ENCODE results near the gene KIAA1671. TPM values are rescaled to one million over a fixed set of nuclear protein-coding genes. Genes with fewer than 3 reads are reported as not detected.

Gene KIAA1671
- polyA plus RNA-seq, 4 donors = 7.0 to 24.3 (median 14.7) TPM

- 80 to 85% (median 84%) methylated on average over 6 of the region's 6 CpGs for WGBS, 3 donors
- FAIRE-seq (no peak), DNase-seq (no peak)
- Histone ChIP-seq H3K27me3 (ENCODE audit: control insufficient read depth in 3 of 3, insufficient read depth in 3 of 3, low read length in 3 of 3) (no peaks in the 10 kb centered on the region), H3K4me1 (ENCODE audit: control insufficient read depth in 3 of 3, insufficient read depth in 2 of 3, low read depth in 1 of 3, low read length in 2 of 3) (peaks cover 0 to 18% (median 8%) of the 10 kb centered on the region in 3 donors), H3K9me3 (ENCODE audit: control insufficient read depth in 2 of 2, insufficient read depth in 1 of 2, low read depth in 1 of 2, low read length in 1 of 2) (peaks cover 0 to 3% of the 10 kb centered on the region in 2 donors), H3K4me3 (ENCODE audit: low read depth in 1 of 3, low read length in 3 of 3) (no peak overlapping the region), H3K27ac (ENCODE audit: low read depth in 1 of 3, low read length in 2 of 3) (no peak overlapping the region), H3K36me3 (ENCODE audit: control insufficient read depth in 3 of 3, insufficient read depth in 2 of 3, low read depth in 1 of 3, low read length in 3 of 3) (peaks cover 0 to 32% (median 0%) of the 10 kb centered on the region in 3 donors)
These were observed 29.1 kb downstream of the KIAA1671 start for GRCh38 chr22:24981656-24982055.

GRCh38 chr22:24982301-24983056 lies 30.0 kb downstream of the KIAA1671 start:
- Histone ChIP-seq H3K4me1 (ENCODE audit: control insufficient read depth in 3 of 3, insufficient read depth in 2 of 3, low read depth in 1 of 3, low read length in 2 of 3) (peaks cover 0 to 10% (median 2%) of the 10 kb centered on the region in 3 donors), H3K27me3 (ENCODE audit: control insufficient read depth in 3 of 3, insufficient read depth in 3 of 3, low read length in 3 of 3) (no peaks in the 10 kb centered on the region), H3K9me3 (ENCODE audit: control insufficient read depth in 2 of 2, insufficient read depth in 1 of 2, low read depth in 1 of 2, low read length in 1 of 2) (peaks cover 0 to 3% of the 10 kb centered on the region in 2 donors), H3K27ac (ENCODE audit: low read depth in 1 of 3, low read length in 2 of 3) (peak overlapping the region in 1 of 3 donors; percentile 56), H3K4me3 (ENCODE audit: low read depth in 1 of 3, low read length in 3 of 3) (no peak overlapping the region), H3K36me3 (ENCODE audit: control insufficient read depth in 3 of 3, insufficient read depth in 2 of 3, low read depth in 1 of 3, low read length in 3 of 3) (peaks cover 0 to 32% (median 0%) of the 10 kb centered on the region in 3 donors)
- no peak for FAIRE-seq
- DNase-seq = no peak
- 68 to 81% (median 69%) methylated on average over 8 of the region's 8 CpGs for WGBS, 3 donors

- FAIRE-seq (no peak), DNase-seq (no peak)
- WGBS, 3 donors = 80 to 87% (median 81%) methylated on average over 5 of the region's 5 CpGs
- Histone ChIP-seq H3K27me3 (ENCODE audit: control insufficient read depth in 3 of 3, insufficient read depth in 3 of 3, low read length in 3 of 3) (no peaks in the 10 kb centered on the region), H3K4me3 (ENCODE audit: low read depth in 1 of 3, low read length in 3 of 3) (no peak overlapping the region), H3K27ac (ENCODE audit: low read depth in 1 of 3, low read length in 2 of 3) (peak overlapping the region in 1 of 3 donors; percentile 56), H3K36me3 (ENCODE audit: control insufficient read depth in 3 of 3, insufficient read depth in 2 of 3, low read depth in 1 of 3, low read length in 3 of 3) (peaks cover 0 to 35% (median 0%) of the 10 kb centered on the region in 3 donors), H3K4me1 (ENCODE audit: control insufficient read depth in 3 of 3, insufficient read depth in 2 of 3, low read depth in 1 of 3, low read length in 2 of 3) (peaks cover 0 to 3% (median 0%) of the 10 kb centered on the region in 3 donors), H3K9me3 (ENCODE audit: control insufficient read depth in 2 of 2, insufficient read depth in 1 of 2, low read depth in 1 of 2, low read length in 1 of 2) (peaks cover 0 to 3% of the 10 kb centered on the region in 2 donors)
These were observed 30.6 kb downstream of the KIAA1671 start for GRCh38 chr22:24983151-24983550.

GRCh38 chr22:24984122-24984521 lies 31.6 kb downstream of the KIAA1671 start:
- FAIRE-seq (no peak), DNase-seq (no peak)
- Histone ChIP-seq H3K27ac (ENCODE audit: low read depth in 1 of 3, low read length in 2 of 3) (no peak overlapping the region), H3K4me1 (ENCODE audit: control insufficient read depth in 3 of 3, insufficient read depth in 2 of 3, low read depth in 1 of 3, low read length in 2 of 3) (no peaks in the 10 kb centered on the region), H3K4me3 (ENCODE audit: low read depth in 1 of 3, low read length in 3 of 3) (no peak overlapping the region), H3K27me3 (ENCODE audit: control insufficient read depth in 3 of 3, insufficient read depth in 3 of 3, low read length in 3 of 3) (no peaks in the 10 kb centered on the region), H3K36me3 (ENCODE audit: control insufficient read depth in 3 of 3, insufficient read depth in 2 of 3, low read depth in 1 of 3, low read length in 3 of 3) (peaks cover 0 to 35% (median 0%) of the 10 kb centered on the region in 3 donors), H3K9me3 (ENCODE audit: control insufficient read depth in 2 of 2, insufficient read depth in 1 of 2, low read depth in 1 of 2, low read length in 1 of 2) (peaks cover 0 to 3% of the 10 kb centered on the region in 2 donors)
- 88 to 92% (median 89%) methylated on average over 1 of the region's 1 CpG for WGBS, 3 donors

- WGBS, 3 donors = 59 to 87% (median 83%) methylated on average over 9 of the region's 9 CpGs
- no peaks in the 10 kb centered on the region for H3K27me3 ChIP-seq (ENCODE audit: control insufficient read depth in 3 of 3, insufficient read depth in 3 of 3, low read length in 3 of 3)
- peaks cover 0 to 3% (median 1%) of the 10 kb centered on the region in 3 donors for H3K4me1 ChIP-seq (ENCODE audit: control insufficient read depth in 3 of 3, insufficient read depth in 2 of 3, low read depth in 1 of 3, low read length in 2 of 3)
- peaks cover 0 to 37% (median 0%) of the 10 kb centered on the region in 3 donors for H3K36me3 ChIP-seq (ENCODE audit: control insufficient read depth in 3 of 3, insufficient read depth in 2 of 3, low read depth in 1 of 3, low read length in 3 of 3)
- FAIRE-seq = no peak
- peaks cover 0 to 3% of the 10 kb centered on the region in 2 donors for H3K9me3 ChIP-seq (ENCODE audit: control insufficient read depth in 2 of 2, insufficient read depth in 1 of 2, low read depth in 1 of 2, low read length in 1 of 2)
- peak overlapping the region in 2 of 3 donors; percentile 22 to 66 for H3K27ac ChIP-seq (ENCODE audit: low read depth in 1 of 3, low read length in 2 of 3)
- H3K4me3 ChIP-seq (ENCODE audit: low read depth in 1 of 3, low read length in 3 of 3) = no peak overlapping the region
- DNase-seq = no peak
These were observed 33.3 kb downstream of the KIAA1671 start for GRCh38 chr22:24985826-24986214.

- FAIRE-seq (no peak), DNase-seq (no peak)
- WGBS, 3 donors = 60 to 68% (median 65%) methylated on average over 4 of the region's 4 CpGs
- Histone ChIP-seq H3K4me1 (ENCODE audit: control insufficient read depth in 3 of 3, insufficient read depth in 2 of 3, low read depth in 1 of 3, low read length in 2 of 3) (peaks cover 0 to 3% (median 1%) of the 10 kb centered on the region in 3 donors), H3K27ac (ENCODE audit: low read depth in 1 of 3, low read length in 2 of 3) (peak overlapping the region in 1 of 3 donors; percentile 42), H3K9me3 (ENCODE audit: control insufficient read depth in 2 of 2, insufficient read depth in 1 of 2, low read depth in 1 of 2, low read length in 1 of 2) (peaks cover 0 to 3% of the 10 kb centered on the region in 2 donors), H3K27me3 (ENCODE audit: control insufficient read depth in 3 of 3, insufficient read depth in 3 of 3, low read length in 3 of 3) (no peaks in the 10 kb centered on the region), H3K36me3 (ENCODE audit: control insufficient read depth in 3 of 3, insufficient read depth in 2 of 3, low read depth in 1 of 3, low read length in 3 of 3) (peaks cover 0 to 29% (median 0%) of the 10 kb centered on the region in 3 donors), H3K4me3 (ENCODE audit: low read depth in 1 of 3, low read length in 3 of 3) (no peak overlapping the region)
These were observed 34.3 kb downstream of the KIAA1671 start for GRCh38 chr22:24986816-24987215.

- 78 to 88% (median 80%) methylated on average over 2 of the region's 2 CpGs for WGBS, 3 donors
- peaks cover 0 to 3% of the 10 kb centered on the region in 2 donors for H3K9me3 ChIP-seq (ENCODE audit: control insufficient read depth in 2 of 2, insufficient read depth in 1 of 2, low read depth in 1 of 2, low read length in 1 of 2)
- no peaks in the 10 kb centered on the region for H3K27me3 ChIP-seq (ENCODE audit: control insufficient read depth in 3 of 3, insufficient read depth in 3 of 3, low read length in 3 of 3)
- H3K4me1 ChIP-seq (ENCODE audit: control insufficient read depth in 3 of 3, insufficient read depth in 2 of 3, low read depth in 1 of 3, low read length in 2 of 3) = peaks cover 3 to 8% (median 3%) of the 10 kb centered on the region in 3 donors
- no peak for DNase-seq
- H3K36me3 ChIP-seq (ENCODE audit: control insufficient read depth in 3 of 3, insufficient read depth in 2 of 3, low read depth in 1 of 3, low read length in 3 of 3) = peaks cover 0 to 28% (median 0%) of the 10 kb centered on the region in 3 donors
- peak overlapping the region in 1 of 3 donors; percentile 42 for H3K27ac ChIP-seq (ENCODE audit: low read depth in 1 of 3, low read length in 2 of 3)
- no peak overlapping the region for H3K4me3 ChIP-seq (ENCODE audit: low read depth in 1 of 3, low read length in 3 of 3)
- no peak for FAIRE-seq
These were observed 36.6 kb downstream of the KIAA1671 start for GRCh38 chr22:24989135-24989534.

- WGBS, 3 donors = 68 to 93% (median 89%) methylated on average over 5 of the region's 5 CpGs
- DNase-seq (no peak), FAIRE-seq (no peak)
- H3K27ac ChIP-seq (ENCODE audit: low read depth in 1 of 3, low read length in 2 of 3) = peak overlapping the region in 1 of 3 donors; percentile 42
- peaks cover 3 to 11% (median 5%) of the 10 kb centered on the region in 3 donors for H3K4me1 ChIP-seq (ENCODE audit: control insufficient read depth in 3 of 3, insufficient read depth in 2 of 3, low read depth in 1 of 3, low read length in 2 of 3)
- no peaks in the 10 kb centered on the region for H3K27me3 ChIP-seq (ENCODE audit: control insufficient read depth in 3 of 3, insufficient read depth in 3 of 3, low read length in 3 of 3)
- H3K36me3 ChIP-seq (ENCODE audit: control insufficient read depth in 3 of 3, insufficient read depth in 2 of 3, low read depth in 1 of 3, low read length in 3 of 3) = peaks cover 0 to 30% (median 0%) of the 10 kb centered on the region in 3 donors
- no peak overlapping the region for H3K4me3 ChIP-seq (ENCODE audit: low read depth in 1 of 3, low read length in 3 of 3)
- H3K9me3 ChIP-seq (ENCODE audit: control insufficient read depth in 2 of 2, insufficient read depth in 1 of 2, low read depth in 1 of 2, low read length in 1 of 2) = peaks cover 0 to 3% of the 10 kb centered on the region in 2 donors
These were observed 37.0 kb downstream of the KIAA1671 start for GRCh38 chr22:24989541-24989951.

Measured in small intestine (tissue), 7 donors.